Measurements from ENCODE around the gene FHDC1.

- TF ChIP-seq EZH2 (IDR thresholded peaks at IDR 0.05; ENCODE audit: low read length, unreplicated experiment), result no peak
- no peak for TF ChIP-seq CTCF (conservative IDR thresholded peaks at IDR 0.05; ENCODE audit: low read depth, low read length)
- TF ChIP-seq EZH2phosphoT487 (IDR thresholded peaks at IDR 0.05; ENCODE audit: borderline replicate concordance, low read length), result no peak
Observed at GRCh38 chr4:152954741-152955140, 18.6 kb downstream of the FHDC1 start.
